Liver (tissue), 3 donors: Measurements from ENCODE around the gene PPM1N.

ENCODE experiments used
- ATF3 ChIP-seq: IDR thresholded peaks from 2 replicates; pipeline ENCODE4 v1.6.1; 2016; ENCODE audit warnings: antibody characterized with exemption
- CTCF ChIP-seq: fragments of 150-350 bp; IDR thresholded peaks from 2 replicates; pipeline ENCODE4 v1.5.1; 2017; ENCODE audit warnings: improper control_type of control experiment, low read depth, low read length; ENCODE audit not compliant: missing input control
- EGR1 ChIP-seq, 2 donors: IDR thresholded peaks; 2 replicates each; pipeline ENCODE4 v1.6.1; 2016 to 2018; ENCODE audit warnings: antibody characterized with exemption in 2 of 2, low read depth in 2 of 2
- FOXA1 ChIP-seq: IDR thresholded peaks from 2 replicates; pipeline ENCODE4 v1.6.1; 2016; ENCODE audit warnings: antibody characterized with exemption
- GABPA ChIP-seq, 2 donors: IDR thresholded peaks in 1 of 2; conservative IDR thresholded peaks in 1 of 2; 2 replicates each; pipeline ENCODE4 v1.6.1; 2016; ENCODE audit warnings: antibody characterized with exemption in 2 of 2, mild to moderate bottlenecking in 1 of 2, moderate library complexity in 1 of 2
- HNF4A ChIP-seq, 2 donors: conservative IDR thresholded peaks; 2 replicates each; pipeline ENCODE4 v1.6.1; 2016; ENCODE audit warnings: antibody characterized with exemption in 2 of 2, mild to moderate bottlenecking in 2 of 2
- MAX ChIP-seq: IDR thresholded peaks from 2 replicates; pipeline ENCODE4 v1.6.1; 2016; ENCODE audit warnings: antibody characterized with exemption
- RAD21 ChIP-seq, 2 donors: IDR thresholded peaks; 2 replicates each; pipeline ENCODE4 v1.6.1; 2016; ENCODE audit warnings: antibody characterized with exemption in 2 of 2, mild to moderate bottlenecking in 2 of 2
- REST ChIP-seq: IDR thresholded peaks from 2 replicates; pipeline ENCODE4 v1.6.1; 2016; ENCODE audit warnings: antibody characterized with exemption, mild to moderate bottlenecking
- RXRA ChIP-seq, 2 donors: IDR thresholded peaks; 2 replicates each; pipeline ENCODE4 v1.6.1; 2017 to 2018; ENCODE audit warnings: antibody characterized with exemption in 2 of 2, mild to moderate bottlenecking in 1 of 2
- SP1 ChIP-seq: IDR thresholded peaks from 2 replicates; pipeline ENCODE4 v1.6.1; 2018; ENCODE audit warnings: antibody characterized with exemption, mild to moderate bottlenecking
- TAF1 ChIP-seq: conservative IDR thresholded peaks from 2 replicates; pipeline ENCODE4 v1.6.1; 2016; ENCODE audit warnings: antibody characterized with exemption, mild to moderate bottlenecking
- YY1 ChIP-seq: IDR thresholded peaks from 2 replicates; pipeline ENCODE4 v1.6.1; 2016; ENCODE audit warnings: antibody characterized with exemption, mild to moderate bottlenecking
- ZBTB33 ChIP-seq: IDR thresholded peaks from 2 replicates; pipeline ENCODE4 v1.6.1; 2016; ENCODE audit warnings: antibody characterized with exemption
- donor health status: healthy.
- donor health status: healthy.

- TF ChIP-seq CTCF (no peak), RAD21 (IDR thresholded peaks at IDR 0.05) (no peak), FOXA1 (no peak), EGR1 (IDR thresholded peaks at IDR 0.05; ENCODE audit: low read depth in 2 of 2) (no peak), MAX (no peak), YY1 (no peak), TAF1 (no peak), HNF4A (conservative IDR thresholded peaks at IDR 0.05) (no peak), RXRA (IDR thresholded peaks at IDR 0.05) (no peak), GABPA (IDR thresholded peaks at IDR 0.05 in 1 of 2, conservative IDR thresholded peaks at IDR 0.05 in 1 of 2) (no peak), REST (no peak), SP1 (no peak), ZBTB33 (no peak), ATF3 (no peak)
These were observed 15.2 kb upstream of the PPM1N start for GRCh38 chr19:45483033-45483432.
